ENCODE measurements around the gene NEO1.

NEO1 gene

DNA sequence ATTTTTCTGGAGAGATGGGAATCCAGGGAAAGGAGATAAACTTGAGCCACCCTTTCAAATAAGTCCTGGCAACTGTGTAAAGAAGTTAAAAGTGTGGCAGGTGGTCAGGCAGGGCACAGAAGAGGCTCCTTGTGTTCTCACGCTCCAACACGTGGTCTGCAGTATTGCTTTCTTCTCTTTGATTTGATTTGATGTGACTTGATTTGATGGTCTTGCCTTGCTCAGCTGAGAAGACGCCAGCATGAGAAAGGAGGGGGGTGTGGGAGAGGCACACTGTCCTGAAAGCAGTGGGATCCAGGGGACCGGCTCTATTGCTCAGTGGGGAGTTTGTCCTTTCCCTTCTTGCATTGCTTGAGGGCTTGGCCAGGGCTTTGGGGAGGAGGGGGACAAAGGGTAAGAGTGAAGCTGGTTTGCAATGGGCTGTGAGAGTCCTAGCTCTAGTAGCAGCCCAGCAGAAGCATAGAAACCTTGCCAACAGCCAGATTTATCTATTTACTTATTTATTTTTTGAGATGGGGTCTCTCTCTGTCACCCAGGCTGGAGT lies 25.7 kb upstream of the NEO1 start:
- no peak for DNase-seq (ENCODE audit: low read depth, low spot score)
- Histone ChIP-seq H3K27ac (no peak overlapping the region), H3K9ac (ENCODE audit: insufficient read length) (no peak overlapping the region), H3K4me3 (no peak overlapping the region), H3K36me3 (ENCODE audit: insufficient read depth, low read length) (no peaks in the 10 kb centered on the region), H3K9me3 (ENCODE audit: low read depth, low read length) (no peaks in the 10 kb centered on the region)
- TF ChIP-seq FOXP2 (optimal IDR thresholded peaks at IDR 0.05; ENCODE audit: control extremely low read depth, extremely low read length, insufficient read depth) (no peak), EZH2 (IDR thresholded peaks at IDR 0.05) (no peak), POLR2AphosphoS5 (IDR thresholded peaks at IDR 0.05; ENCODE audit: borderline replicate concordance, low read depth, low read length) (no peak)

DNA sequence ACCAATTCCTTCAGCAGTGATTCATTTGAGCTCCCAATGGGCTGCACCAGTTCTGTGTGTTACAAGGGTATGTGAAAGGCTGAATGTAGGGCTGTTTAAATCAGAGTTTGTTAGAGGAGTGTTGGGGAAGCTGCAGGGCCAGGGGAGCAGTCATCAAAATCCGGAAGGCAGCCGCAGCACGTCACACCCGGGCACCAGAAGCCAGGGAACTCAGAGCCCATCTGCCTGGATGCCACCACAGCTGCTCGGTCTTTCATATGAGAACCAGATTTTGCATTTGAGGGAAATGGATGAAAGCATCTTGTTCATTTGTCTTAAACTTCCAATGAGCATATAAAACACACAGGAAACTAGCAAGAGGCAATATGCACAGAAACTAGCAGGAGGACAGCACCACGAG lies 24.2 kb upstream of the NEO1 start:
- no peaks in the 10 kb centered on the region for H3K36me3 ChIP-seq (ENCODE audit: insufficient read depth, low read length)
- H3K4me3 ChIP-seq = no peak overlapping the region
- no peak for DNase-seq (ENCODE audit: low read depth, low spot score)
- H3K27ac ChIP-seq = no peak overlapping the region
- H3K9me3 ChIP-seq (ENCODE audit: low read depth, low read length) = no peaks in the 10 kb centered on the region
- no peak overlapping the region for H3K9ac ChIP-seq (ENCODE audit: insufficient read length)
- no peak for TF ChIP-seq POLR2AphosphoS5 (IDR thresholded peaks at IDR 0.05; ENCODE audit: borderline replicate concordance, low read depth, low read length)
- no peak for TF ChIP-seq EZH2 (IDR thresholded peaks at IDR 0.05)
- no peak for TF ChIP-seq FOXP2 (optimal IDR thresholded peaks at IDR 0.05; ENCODE audit: control extremely low read depth, extremely low read length, insufficient read depth)

DNA sequence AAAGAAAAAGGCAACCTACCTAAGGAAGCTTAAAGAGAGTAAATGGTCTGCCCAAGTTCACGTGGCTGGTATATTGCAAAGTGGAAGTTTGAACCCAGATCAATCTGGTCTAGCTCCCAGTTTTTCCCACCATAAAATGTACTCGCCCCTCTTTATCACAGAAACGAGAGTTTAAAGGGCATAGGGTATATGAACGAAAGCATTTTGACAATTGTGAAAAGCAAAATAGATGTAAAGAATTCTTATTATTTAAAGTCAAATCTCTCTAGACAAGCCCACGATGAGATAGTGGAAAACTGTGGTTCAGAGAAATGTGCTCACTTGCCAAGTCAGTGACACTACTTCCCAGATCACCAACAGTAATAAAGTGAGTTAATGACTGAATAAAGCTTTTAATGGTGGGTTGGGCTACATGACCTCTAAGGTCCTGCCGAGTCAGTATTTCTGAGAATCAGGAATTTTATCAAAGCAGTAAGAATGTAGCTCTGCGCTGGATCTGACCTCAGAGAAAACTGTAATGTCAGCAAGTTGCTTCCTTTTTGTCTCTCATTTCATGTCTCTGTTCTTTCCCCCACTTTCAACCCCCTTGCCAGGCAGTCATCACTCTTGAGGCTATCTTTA lies 23.3 kb upstream of the NEO1 start:
- TF ChIP-seq POLR2AphosphoS5 (IDR thresholded peaks at IDR 0.05; ENCODE audit: borderline replicate concordance, low read depth, low read length) (no peak), FOXP2 (optimal IDR thresholded peaks at IDR 0.05; ENCODE audit: control extremely low read depth, extremely low read length, insufficient read depth) (no peak), EZH2 (IDR thresholded peaks at IDR 0.05) (no peak)
- DNase-seq (ENCODE audit: low read depth, low spot score) = no peak

DNA sequence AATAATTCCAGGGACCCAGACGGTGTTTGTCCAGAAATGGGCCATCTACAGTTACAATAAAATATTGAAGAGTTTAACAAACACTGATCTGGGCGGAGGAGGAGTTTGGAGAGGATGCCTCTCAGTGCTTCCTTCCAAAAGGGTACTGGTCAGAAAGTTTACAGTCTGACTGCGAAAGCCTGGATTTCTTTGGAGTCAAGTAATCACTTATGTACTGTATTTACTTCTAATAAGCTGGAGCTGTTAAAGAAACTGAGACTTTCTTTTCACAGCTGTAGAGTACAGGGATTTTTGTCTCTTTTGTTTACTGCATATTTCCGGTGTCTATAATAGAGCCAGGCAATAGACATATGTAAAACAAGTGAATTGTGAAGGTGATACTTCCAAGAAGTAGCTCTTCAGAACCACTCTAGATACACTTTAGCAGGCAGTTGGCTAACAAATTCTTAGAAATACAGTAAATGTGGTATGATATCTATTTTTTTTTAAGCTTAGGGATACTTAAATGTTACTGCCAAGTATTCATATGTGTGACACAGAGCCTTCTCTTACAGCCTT lies 22.1 kb upstream of the NEO1 start:
- no peak for TF ChIP-seq FOXP2 (optimal IDR thresholded peaks at IDR 0.05; ENCODE audit: control extremely low read depth, extremely low read length, insufficient read depth)
- no peak for TF ChIP-seq POLR2AphosphoS5 (IDR thresholded peaks at IDR 0.05; ENCODE audit: borderline replicate concordance, low read depth, low read length)
- TF ChIP-seq EZH2 (IDR thresholded peaks at IDR 0.05) = no peak
- no peak overlapping the region for H3K27ac ChIP-seq

More for the DNA sequence above, 23.3 kb upstream of the NEO1 start:
- no peak overlapping the region for H3K9ac ChIP-seq (ENCODE audit: insufficient read length)
- H3K4me3 ChIP-seq = no peak overlapping the region; the same call in 1 of the 2 replicates
- H3K36me3 ChIP-seq (ENCODE audit: insufficient read depth, low read length) = no peaks in the 10 kb centered on the region
- no peaks in the 10 kb centered on the region for H3K9me3 ChIP-seq (ENCODE audit: low read depth, low read length)
- H3K27ac ChIP-seq = no peak overlapping the region

DNA sequence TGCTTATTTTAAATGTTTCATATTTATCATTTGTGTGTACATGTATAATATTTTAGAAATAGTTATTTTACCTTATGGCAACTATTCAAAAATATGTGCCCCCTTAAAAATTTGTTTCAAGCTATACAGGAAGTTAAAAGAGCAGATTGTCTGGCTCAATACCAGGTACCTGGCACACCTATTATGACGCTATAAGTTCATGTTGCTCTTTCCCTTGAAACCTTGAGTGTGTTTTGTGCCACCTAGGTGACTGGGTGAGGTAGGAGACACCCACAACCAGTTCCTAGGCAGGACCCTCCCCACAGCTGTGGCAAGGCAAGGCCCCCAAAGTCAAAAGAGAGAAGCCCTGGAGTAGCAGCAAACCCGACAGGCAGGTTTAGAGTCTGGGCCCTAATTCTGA lies 20.6 kb upstream of the NEO1 start:
- Histone ChIP-seq H3K9me3 (ENCODE audit: low read depth, low read length) (no peaks in the 10 kb centered on the region), H3K9ac (ENCODE audit: insufficient read length) (no peak overlapping the region), H3K27ac (no peak overlapping the region), H3K4me3 (no peak overlapping the region), H3K36me3 (ENCODE audit: insufficient read depth, low read length) (no peaks in the 10 kb centered on the region)
- DNase-seq (ENCODE audit: low read depth, low spot score) = no peak
- TF ChIP-seq FOXP2 (optimal IDR thresholded peaks at IDR 0.05; ENCODE audit: control extremely low read depth, extremely low read length, insufficient read depth) (no peak), POLR2AphosphoS5 (IDR thresholded peaks at IDR 0.05; ENCODE audit: borderline replicate concordance, low read depth, low read length) (no peak), EZH2 (IDR thresholded peaks at IDR 0.05) (no peak)

More for the DNA sequence above, 22.1 kb upstream of the NEO1 start:
- Histone ChIP-seq H3K9ac (ENCODE audit: insufficient read length) (no peak overlapping the region), H3K36me3 (ENCODE audit: insufficient read depth, low read length) (no peaks in the 10 kb centered on the region), H3K4me3 (no peak overlapping the region), H3K9me3 (ENCODE audit: low read depth, low read length) (no peaks in the 10 kb centered on the region)
- no peak for DNase-seq (ENCODE audit: low read depth, low spot score)

DNA sequence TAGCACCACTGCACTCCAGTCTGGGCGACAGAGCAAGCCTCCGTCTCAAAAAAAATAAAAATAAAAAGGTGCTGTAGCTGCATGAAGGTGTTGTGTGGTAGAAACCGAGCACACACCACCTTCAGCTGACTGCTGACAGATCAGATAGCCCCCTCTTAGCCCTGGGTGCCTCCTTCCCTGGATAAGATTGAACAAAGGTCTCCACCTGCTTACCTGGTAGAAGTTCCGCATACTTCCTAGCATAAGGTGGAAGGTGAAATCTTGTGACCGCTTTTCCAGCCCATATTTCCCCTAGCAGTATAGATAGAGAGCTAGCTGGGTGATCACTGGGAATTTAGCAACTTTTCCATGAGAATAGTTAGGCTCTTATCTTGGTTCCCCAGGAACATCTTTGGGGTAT lies 18.7 kb upstream of the NEO1 start:
- TF ChIP-seq FOXP2 (optimal IDR thresholded peaks at IDR 0.05; ENCODE audit: control extremely low read depth, extremely low read length, insufficient read depth) = no peak
- no peak for TF ChIP-seq POLR2AphosphoS5 (IDR thresholded peaks at IDR 0.05; ENCODE audit: borderline replicate concordance, low read depth, low read length)
- TF ChIP-seq EZH2 (IDR thresholded peaks at IDR 0.05) = no peak
- Histone ChIP-seq H3K9ac (ENCODE audit: insufficient read length) (no peak overlapping the region), H3K27ac (no peak overlapping the region), H3K36me3 (ENCODE audit: insufficient read depth, low read length) (no peaks in the 10 kb centered on the region), H3K9me3 (ENCODE audit: low read depth, low read length) (no peaks in the 10 kb centered on the region), H3K4me3 (no peak overlapping the region)
- no peak for DNase-seq (ENCODE audit: low read depth, low spot score)

DNA sequence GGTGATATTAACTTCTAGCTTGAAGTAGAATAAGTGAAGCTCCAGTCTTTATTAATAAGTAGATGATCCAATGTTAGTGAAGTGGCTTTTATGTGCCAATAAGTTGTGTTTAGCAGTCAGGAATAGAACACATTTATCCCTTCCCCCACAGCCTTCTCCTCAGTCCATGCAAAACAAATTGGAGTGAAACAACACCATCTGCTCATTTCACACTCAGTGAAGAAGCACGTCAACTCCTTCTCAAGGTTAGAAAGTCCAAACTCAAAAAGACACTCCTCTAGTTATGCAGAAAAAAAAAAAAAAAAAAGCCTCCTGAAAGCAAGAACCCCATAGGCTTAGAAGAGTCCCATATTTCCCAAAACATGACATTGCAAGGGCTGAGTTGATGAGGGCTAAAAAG lies 18.0 kb upstream of the NEO1 start:
- H3K9ac ChIP-seq (ENCODE audit: insufficient read length) = no peak overlapping the region
- H3K9me3 ChIP-seq (ENCODE audit: low read depth, low read length) = no peaks in the 10 kb centered on the region
- H3K27ac ChIP-seq = no peak overlapping the region
- TF ChIP-seq FOXP2 (optimal IDR thresholded peaks at IDR 0.05; ENCODE audit: control extremely low read depth, extremely low read length, insufficient read depth) (no peak), EZH2 (IDR thresholded peaks at IDR 0.05) (no peak), POLR2AphosphoS5 (IDR thresholded peaks at IDR 0.05; ENCODE audit: borderline replicate concordance, low read depth, low read length) (no peak)
- no peaks in the 10 kb centered on the region for H3K36me3 ChIP-seq (ENCODE audit: insufficient read depth, low read length)
- no peak for DNase-seq (ENCODE audit: low read depth, low spot score)
- H3K4me3 ChIP-seq = no peak overlapping the region

DNA sequence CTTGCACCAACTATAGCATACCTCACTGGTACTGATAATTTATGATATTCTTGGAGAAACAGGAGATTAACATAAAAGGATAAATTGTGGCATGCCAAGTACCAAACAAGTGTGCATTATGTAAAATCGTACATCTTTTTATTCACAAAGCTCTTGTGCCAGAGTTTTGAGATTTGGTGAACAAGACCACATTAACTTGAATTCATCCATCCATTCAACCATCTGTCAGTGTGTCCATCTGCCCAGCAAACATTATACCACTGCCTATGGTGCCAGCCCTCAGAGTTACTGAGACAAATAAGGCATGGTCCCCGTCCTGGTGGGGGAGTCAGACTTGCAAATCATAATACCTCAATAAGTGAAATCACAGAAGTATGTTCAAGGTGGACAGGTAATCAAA lies 17.0 kb upstream of the NEO1 start:
- no peak for DNase-seq (ENCODE audit: low read depth, low spot score)
- no peak overlapping the region for H3K9ac ChIP-seq (ENCODE audit: insufficient read length)
- TF ChIP-seq EZH2 (IDR thresholded peaks at IDR 0.05) (no peak), FOXP2 (optimal IDR thresholded peaks at IDR 0.05; ENCODE audit: control extremely low read depth, extremely low read length, insufficient read depth) (no peak), POLR2AphosphoS5 (IDR thresholded peaks at IDR 0.05; ENCODE audit: borderline replicate concordance, low read depth, low read length) (no peak)
- no peak overlapping the region for H3K4me3 ChIP-seq
- no peaks in the 10 kb centered on the region for H3K9me3 ChIP-seq (ENCODE audit: low read depth, low read length)
- no peak overlapping the region for H3K27ac ChIP-seq
- H3K36me3 ChIP-seq (ENCODE audit: insufficient read depth, low read length) = no peaks in the 10 kb centered on the region

Measured in SK-N-MC (cell line).